Stimulated activated CD4-positive, alpha-beta T cell treated with anti-CD3 and anti-CD28 coated beads, Interleukin-12 subunit alpha, Interleukin-12 subunit beta, amount 100 ng/mL, for 4 hours (primary cell): ENCODE results near the gene KDM6A.
"Not testable (repeated sequence)": the region's sequence is repeated elsewhere in the genome, so short reads cannot be mapped to it uniquely, and the experiment has no call there.

Experiments used
- DNase-seq: peaks from one replicate; pipeline ENCODE4 v3.0.0-alpha.2; 2020

Gene KDM6A

DNA sequence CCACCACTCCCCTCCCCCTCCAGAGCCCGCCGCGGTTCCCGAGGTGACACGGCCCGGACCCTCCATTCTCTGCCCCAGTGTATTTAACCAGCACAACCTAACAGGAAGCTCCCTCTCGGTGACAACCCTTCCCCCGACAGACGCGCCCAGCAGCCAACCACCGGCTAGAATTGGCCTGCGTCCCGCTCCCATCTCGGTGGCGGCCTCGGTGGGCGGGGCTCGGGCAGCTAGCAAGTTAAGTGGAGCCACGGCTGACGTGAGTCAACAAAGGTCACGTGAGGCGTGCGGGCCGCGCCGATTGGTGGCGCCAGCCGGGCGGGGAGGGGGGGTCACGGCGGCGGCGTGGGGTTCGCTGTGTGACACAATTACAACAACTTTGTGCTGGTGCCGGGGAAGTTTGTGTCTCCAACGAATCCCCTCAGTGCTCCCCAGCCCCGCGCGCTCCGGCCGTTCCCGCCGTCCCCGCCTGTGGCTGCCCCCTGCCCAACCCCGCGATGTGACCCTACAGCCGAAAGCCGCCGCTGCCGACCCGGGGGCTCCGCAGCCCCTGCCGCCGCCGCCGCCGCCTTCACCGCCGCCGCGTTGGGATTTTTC, at the start of gene KDM6A:
TSS of gene KDM6A (plus strand) at position 368 of the 594 bp plus-strand sequence. CDS start 364 bp downstream, outside the sequence.
- peak; percentile 92 for DNase-seq

DNA sequence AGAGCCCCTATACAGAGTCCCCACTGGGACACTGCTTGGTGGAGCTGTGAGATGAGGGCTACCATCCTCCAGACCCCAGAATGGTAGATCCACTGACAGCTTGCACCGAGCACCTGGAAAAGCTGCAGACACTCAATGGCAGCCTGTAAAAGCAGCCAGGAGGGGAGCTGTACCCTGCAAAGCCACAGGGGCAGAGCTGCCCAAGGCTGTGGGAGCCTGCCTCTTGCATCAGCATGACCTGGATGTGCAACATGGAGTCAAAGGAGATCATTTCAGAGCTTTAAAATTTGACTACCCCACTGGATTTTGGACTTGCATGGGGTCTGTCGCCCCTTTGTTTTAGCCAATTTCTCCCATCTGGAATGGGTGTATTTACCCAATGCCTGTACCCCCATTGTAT, 49.8 kb upstream of the KDM6A start:
- not testable (repeated sequence) for DNase-seq

DNA sequence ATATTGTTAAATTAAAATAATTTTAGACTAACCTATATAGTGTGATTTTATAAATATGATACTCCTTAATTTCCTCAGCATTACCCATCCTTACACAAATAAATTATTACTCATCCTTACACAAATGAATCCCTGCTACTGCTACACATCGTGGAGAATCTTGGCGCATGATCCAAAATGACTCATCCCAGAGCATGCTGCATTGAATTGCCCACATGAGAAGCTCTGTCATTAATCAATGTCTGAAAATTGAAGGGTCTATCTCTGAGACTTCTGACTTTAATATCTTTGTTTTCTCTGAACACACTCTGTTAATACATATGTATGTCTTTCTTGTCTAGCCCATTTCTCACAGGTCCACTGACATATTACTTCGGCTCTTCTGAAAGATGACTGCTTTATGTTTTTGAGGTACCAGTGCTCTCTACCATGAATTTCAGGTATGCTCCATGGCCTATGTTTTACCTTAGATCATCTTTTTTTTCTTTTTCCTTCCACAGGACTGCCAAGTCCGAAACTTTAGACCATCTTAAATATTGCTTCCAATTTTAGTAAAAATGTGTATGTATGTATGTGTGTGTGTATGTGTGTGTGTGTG, 44.9 kb upstream of the KDM6A start:
- no peak for DNase-seq

DNA sequence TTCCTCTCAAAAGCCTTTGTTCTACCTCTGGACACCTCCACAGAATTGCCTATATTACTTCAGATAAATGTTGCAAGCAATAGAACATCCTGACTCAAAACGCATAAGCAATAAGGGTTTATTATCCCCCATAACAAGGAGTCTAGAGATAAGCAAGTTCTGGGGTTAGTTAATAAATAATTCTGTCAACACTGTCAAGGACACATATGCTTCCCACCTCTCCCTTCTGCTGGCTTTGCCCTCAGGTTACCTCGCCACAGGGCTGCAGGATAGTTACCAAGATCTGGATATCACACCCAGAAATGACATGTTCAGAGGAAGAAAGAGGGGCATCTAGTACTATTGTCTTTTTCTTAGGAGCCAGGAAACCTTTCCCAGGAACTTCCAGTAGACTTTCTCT, 43.2 kb upstream of the KDM6A start:
- DNase-seq, result no peak

DNA sequence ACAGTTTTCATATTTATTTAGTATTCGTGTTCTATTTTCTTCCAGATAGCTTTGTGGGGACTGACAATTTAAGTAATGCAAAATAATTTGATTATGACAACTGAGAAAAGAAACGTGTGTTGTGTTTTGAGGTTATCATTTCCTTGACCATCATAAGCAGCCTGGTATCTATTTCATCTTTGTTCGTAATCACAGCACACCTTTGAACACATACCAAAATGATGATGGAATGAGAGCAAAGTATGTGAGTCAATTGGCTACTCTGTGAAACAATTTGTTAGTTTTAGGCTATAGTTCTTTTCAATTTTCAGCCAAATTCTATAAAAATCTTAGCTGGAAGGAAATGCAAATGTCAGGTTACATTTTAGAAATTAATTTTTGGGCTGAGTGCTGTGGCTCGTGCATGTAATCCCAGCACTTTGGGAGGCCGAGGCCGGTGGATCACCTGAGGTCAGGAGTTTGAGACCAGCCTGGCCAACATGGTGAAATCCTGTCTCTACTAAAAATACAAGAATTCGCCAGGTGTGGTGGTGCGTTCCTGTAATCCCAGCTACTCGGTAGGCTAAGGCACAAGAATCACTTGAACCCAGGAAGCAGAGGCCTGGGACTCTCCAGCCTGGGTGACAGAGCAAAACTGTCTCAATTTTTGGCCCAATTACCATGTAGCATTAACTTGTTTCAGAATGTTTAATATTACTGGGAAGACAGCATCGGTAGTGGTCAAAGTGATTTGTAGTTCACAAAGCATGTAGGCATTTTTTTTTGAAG, 30.3 kb upstream of the KDM6A start:
- no peak for DNase-seq

DNA sequence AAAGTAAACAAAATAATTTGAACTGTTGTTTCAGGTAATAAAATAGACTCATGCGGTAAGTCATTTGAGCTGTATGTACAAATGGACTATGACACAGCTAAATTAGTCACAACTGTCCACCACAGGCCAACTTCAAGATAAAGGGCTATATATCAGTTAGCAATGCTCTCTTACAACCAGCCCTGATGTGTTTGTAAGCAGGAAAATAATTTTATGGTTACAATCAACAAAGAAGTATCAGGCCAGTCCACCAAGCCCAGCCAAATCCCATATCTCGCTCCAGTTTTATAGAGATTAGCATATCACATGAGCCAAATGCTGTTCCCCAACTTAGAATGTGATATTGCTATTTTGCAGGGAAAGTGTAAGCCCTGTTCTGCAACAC, 29.7 kb upstream of the KDM6A start:
- DNase-seq, result no peak

DNA sequence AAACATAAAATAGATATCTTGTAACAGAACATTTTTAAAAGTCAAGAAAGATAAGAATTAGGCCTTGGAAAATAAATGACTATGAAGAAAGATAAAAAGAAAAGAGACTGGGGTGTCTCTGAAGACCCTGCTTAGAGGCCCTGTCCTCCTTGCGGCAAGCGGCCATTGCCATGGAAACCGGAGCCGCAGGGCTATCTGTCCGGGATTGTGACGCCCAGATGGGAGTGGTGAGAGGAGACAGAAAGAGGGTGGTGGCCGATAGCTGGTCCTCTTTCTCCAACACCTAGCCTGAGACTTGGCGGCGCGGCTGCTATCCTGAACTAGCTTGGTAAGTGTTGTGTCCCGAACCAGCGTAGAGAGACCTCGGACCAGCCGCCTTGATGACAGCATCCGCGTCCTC, 29.2 kb upstream of the KDM6A start, which contains the start of gene DUSP21:
TSS of gene DUSP21 (plus strand) at position 269 of the 400 bp plus-strand sequence. CDS start at position 381, 112 bp downstream.
- DNase-seq, result no peak

DNA sequence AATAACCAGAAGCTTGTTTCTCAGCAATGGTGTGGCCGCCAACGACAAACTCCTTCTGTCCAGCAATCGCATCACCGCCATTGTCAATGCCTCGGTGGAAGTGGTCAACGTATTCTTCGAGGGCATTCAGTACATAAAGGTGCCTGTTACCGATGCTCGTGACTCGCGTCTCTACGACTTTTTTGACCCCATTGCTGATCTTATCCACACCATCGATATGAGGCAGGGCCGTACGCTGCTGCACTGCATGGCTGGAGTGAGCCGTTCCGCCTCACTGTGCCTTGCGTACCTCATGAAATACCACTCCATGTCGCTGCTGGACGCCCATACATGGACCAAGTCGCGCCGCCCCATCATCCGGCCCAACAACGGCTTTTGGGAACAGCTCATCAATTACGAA, 28.8 kb upstream of the KDM6A start:
- DNase-seq, result no peak

DNA sequence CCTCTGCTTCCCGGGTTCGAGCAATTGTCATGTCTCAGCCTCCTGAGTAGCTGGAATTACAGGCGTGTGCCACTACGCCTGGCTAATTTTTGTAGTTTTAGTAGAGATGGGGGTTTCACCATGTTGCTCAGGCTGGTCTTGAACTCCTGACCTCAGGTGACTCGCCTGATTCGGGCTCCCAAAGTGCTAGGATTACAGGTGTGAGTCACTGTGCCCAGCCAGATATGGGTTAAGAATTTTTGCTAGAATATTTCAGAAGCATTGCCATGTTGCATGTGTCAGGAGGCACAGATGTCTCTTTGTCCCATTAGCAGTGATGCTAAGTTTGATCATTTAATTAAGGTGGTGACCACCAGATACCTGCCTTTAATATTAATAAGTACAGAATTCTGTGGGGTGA, 22.1 kb upstream of the KDM6A start:
- DNase-seq, result not testable (repeated sequence)

DNA sequence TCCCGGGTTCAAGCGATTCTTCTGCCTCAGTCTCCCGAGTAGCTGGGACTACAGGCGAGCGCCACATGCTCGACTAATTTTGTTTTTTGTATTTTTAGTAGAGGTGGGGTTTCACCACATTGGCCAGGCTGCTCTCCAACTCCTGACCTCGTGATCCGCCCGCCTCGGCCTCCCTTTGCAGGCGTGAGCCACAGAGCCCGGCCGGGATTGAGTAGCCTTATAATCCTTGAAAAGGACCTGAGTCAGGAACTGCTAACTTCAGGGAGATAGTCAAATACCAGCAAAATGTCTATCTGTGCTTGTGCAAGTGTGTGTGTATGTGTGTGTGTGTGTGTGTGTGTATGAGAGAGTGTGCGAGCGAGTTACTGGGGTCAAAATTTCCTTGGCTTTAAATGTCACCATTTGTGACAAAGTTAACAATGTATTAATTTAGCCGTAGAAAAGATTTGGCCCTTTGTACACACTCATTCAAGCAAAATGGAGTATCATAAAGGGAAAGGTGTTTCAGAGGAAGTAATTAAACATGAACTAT, 1.8 kb upstream of the KDM6A start:
- DNase-seq, result no peak

DNA sequence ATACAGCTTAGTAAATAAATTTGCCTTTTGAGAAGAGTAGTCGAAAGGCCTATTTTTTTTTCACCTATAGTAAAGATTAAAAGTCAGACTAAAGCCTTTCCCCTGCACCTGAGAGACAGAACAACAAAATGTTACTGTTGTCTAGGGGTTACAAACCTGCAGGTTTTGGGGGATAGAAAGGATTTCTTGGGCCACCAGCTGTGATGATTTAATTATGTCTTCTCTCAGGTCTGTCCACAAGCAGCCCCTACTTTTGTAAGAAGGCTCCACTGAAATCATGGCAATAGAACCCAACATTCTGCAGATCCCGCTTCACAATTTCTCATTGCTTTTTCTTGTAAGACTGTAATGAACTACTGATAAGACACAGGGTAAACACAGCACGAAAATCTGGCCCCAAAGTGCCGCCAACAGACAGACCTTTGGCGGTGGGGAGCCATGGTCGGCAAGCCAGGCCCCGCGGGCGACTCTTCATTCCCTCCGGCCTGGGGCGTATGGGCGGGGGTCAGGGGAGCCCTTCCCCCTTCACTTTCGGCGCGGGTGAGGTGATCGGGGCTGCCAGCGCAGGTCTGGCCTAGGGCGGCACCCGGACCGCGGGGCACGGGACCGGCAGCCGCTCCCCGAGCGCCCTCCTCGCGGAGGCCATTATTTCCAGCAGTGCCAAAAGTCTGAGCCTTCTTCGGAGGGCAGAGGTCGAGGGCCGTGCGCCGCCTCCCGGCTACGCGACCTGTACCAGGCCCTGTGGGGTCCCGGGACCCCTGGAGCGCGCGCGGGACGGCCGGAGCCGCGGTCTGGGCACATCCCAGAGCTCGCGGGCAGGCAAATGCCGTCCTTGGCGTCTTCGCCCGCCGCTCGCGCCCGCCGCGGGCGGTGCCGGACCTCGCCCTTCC, 812 bp upstream of the KDM6A start:
- no peak for DNase-seq

DNA sequence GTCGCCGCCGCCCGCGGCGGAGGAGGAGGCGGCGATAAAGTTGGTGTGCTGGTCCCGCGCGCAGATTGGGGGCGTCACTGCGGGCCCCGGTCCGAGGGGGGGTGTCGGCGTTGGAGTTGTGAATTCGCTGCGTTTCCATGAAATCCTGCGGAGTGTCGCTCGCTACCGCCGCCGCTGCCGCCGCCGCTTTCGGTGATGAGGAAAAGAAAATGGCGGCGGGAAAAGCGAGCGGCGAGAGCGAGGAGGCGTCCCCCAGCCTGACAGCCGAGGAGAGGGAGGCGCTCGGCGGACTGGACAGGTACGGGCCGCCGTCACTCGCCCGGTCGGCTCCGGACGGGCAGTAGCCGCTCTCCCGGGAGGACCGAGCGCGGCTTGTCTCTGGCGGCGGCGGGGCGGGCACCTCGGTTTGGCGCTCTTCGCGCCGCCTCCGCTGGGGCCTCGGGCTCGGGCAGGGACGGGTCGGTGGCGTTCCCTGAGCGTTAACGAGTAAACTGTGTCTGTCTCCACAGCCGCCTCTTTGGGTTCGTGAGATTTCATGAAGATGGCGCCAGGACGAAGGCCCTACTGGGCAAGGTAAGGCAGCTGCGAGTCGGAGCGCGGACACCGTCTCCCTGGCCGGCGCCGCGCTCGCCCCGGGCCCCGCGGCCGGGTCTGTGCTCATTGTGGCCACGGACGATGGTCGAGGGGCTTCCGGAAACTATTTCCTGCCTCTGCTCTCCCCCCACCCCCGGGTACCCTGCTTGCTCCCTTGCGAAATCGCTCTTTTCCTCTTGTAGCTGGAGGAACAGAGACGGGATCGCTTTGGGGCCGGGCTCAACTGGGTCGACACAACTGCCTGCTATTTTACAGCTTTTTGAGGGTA, 658 bp downstream of the KDM6A start:
- DNase-seq, result peak; percentile 29

DNA sequence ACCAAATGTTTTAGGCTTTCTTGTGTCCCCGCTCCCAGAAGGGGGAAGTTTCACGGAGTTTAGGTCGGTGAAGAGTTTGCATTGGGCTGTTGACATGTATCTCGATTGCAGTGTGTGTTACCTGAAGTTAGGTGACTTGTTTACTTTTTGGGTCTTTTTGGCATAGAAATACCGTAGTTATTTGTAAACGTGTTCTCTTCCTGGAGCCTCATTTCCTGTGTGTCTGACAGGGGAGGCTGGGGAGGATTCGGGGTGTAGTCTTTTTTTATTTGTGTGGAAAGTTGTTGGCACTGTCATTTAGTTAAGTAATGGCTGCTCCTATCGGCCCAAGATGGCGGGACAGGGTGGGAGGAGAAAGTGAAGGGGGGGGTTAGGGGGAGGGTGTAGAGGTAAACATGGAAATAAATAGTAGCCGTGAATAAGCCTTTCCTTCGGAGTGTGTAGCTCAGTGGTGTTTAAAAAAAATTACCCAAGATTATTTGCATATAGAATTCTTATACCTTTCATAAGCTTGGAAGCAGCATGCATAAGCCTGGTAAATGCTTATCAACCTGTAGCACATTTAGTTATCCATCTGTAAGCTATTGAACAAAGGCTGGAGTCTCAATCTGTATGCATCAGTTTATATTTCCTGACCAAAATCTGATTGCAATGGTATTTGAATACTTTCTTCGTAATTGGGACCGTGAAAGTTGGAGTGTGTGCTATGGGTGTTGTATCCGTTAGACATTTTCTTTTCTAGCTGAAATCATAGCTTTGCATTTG, 1.6 kb downstream of the KDM6A start:
- DNase-seq, result no peak

DNA sequence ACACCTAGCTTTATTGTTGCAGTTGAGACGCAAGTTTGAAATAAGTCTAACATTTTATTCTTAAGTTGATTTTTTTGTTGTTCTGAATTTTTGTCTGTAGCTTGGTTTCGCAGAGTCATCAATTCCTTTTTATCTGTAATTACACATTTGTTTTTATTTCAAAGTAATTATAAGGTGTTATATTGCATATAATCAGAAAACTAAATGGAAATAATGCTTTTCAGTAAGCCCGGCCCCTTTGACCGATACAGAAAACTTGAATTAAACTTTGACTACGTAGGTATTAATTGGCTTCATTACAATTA, 2.1 kb downstream of the KDM6A start:
- no peak for DNase-seq

DNA sequence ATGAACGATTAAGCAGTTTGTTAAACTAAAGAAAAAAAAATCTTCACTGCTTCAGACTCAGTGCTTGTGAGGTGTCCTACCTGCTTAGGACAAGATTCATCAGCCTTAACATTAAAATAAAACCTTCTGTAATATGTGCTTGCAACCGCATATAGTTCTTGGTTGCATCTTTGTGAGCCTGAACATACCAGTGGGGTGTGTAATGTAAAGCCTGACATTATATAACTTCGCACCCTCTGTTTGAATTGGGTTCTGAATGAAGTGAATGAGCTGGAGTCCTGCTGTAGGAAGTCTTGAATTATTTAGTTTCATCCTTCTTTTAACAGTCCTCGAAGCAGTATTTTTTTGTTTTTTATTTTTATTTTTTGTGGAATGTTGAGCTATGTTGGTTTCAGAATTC, 3.1 kb downstream of the KDM6A start:
- DNase-seq, result no peak

DNA sequence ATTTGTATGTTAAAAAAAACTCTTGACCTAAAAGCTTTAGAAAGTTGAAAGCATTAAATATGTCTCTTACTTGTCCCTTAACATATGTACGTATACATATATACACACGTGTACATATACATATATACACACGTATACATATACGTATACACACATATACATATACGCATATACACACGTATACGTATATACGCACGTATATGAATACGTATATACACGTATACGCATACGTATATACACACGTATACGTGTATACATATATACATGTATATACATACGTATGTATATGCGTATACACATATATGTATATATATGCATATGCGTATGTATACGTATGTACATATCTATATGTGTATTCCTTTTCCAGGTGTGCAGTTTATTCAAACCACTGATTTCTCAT, 3.8 kb downstream of the KDM6A start:
- DNase-seq, result no peak

DNA sequence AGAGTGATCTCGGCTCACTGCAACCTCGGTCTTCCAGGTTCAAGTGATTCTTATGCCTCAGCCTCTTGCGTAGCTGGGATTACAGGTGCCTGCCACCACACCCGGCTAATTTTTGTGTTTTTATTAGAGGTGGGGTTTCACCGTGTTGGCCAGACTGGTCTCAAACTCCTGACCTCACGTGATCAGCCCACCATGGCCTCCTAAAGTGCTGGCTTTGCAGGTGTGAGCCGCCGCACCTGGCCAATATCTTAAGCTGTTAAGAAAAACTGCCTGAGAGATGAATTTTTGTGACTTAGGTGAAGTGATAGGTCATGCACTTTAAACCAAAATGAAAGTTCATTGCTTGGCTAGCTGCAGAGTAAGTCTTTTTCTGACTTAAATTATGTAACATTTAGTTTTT, 5.8 kb downstream of the KDM6A start:
- DNase-seq, result no peak

DNA sequence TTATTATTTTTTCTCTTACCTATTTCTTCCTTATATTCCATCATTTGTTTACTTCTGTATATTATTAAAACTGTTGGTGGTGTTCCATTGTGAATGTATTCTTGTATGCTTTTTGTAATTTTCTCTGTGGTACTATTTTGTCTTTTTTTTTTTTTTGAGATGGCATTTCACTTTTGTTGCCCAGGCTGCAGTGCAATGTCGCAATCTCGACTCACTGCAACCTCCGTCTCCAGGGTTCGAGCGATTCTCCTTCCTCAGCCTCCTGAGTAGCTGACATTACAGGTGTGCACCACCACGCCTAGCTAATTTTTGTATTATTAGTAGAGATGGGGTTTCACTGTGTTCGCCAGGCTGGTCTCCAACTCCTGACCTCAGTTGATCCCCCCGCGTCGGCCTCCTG, 8.6 kb downstream of the KDM6A start:
- no peak for DNase-seq

DNA sequence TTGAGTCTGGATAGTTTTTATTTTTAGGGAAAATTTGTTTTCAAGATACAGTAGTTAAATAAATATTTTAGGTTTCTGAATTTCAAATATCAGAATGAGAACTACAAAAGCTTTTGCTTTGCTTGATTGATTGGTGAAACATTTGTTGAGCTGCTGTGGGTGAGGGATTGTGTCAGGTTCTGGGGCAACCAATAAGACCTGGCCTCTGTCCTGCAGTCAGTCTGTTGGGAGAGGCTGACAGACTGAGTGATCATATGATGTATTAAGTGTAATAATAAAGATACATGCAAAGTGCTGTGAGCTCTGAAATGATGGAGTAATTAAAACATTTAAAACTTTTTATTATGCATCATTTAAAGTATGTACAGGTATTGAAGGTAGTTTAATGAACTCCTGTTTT, 9.6 kb downstream of the KDM6A start:
- no peak for DNase-seq

DNA sequence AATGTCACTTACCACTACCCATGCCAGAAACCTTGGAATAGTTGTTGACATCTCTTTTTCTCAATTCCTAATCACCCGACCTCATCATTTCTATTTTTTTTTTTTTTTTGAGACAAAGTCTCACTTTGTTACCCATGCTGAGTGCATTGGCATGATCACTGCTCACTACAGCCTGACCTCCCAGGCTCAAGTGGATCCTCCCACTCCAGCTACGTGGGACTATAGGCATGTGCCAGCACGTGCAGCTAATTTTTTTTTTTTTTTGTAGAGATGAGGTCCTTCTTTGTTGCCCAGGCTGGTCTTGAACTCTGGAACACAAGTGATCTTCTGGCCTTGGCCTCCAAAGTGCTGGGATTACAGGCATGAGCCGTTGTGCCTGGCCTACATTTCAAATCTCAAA, 12.0 kb downstream of the KDM6A start:
- DNase-seq, result no peak

DNA sequence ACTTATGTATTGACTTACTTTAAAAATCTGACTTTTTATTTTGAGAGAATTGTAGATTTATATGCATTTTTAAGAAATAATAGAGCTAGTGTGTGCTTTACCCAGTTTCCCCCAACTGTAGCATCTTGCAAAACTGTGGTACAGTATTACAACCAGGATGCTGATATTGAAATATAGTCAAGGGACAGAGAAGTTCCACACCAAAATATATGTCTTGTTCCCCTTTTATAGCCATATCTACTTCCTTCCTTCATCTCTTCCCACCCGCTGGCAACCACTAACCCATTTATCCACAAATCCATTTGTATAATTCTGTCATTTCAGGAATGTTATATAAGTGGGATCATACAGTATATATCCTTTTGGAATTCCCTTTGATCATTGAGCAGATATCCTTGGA, 16.8 kb downstream of the KDM6A start:
- DNase-seq, result no peak
